HG03039 (cell line): ENCODE measurements around the gene SPIN1.

ENCODE experiments used
- ATAC-seq: cut with Tn5 transposase; IDR thresholded peaks from one replicate; pipeline ENCODE4 v1.9.1; 2021; ENCODE audit warnings: mild to moderate bottlenecking, moderate library complexity; ENCODE audit not compliant: unreplicated experiment

Gene SPIN1

GRCh38 chr9:88433583-88434255 lies 45.5 kb downstream of the SPIN1 start:
- no peak for ATAC-seq

DNA sequence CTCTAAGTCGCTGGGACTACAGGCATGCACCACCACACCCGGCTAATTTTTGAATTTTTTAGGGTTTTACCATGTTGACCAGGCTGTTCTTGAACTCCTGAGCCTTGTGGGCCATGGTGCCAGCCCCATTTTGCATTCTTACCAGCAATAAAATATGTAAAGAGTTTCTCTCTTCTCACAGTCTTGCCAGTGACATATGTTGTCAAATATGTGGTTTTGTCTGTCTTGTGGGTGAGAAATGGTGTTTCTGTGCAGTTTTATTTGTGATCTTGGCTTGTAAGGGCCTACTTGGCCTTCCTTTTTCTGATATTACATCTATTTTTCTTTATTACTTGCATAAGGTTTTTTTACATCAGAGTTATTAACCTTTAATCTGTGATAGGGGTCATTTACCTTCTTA lies 47.1 kb downstream of the SPIN1 start:
- no peak for ATAC-seq

GRCh38 chr9:88436379-88436778 lies 48.1 kb downstream of the SPIN1 start:
- no peak for ATAC-seq

- no peak for ATAC-seq
These were observed 49.2 kb downstream of the SPIN1 start for GRCh38 chr9:88437210-88438146.

GRCh38 chr9:88438811-88439210 lies 50.6 kb downstream of the SPIN1 start:
- no peak for ATAC-seq

GRCh38 chr9:88441301-88442007 lies 53.2 kb downstream of the SPIN1 start:
- ATAC-seq, result no peak

- no peak for ATAC-seq
These were observed 55.4 kb downstream of the SPIN1 start for GRCh38 chr9:88443480-88444113.

DNA sequence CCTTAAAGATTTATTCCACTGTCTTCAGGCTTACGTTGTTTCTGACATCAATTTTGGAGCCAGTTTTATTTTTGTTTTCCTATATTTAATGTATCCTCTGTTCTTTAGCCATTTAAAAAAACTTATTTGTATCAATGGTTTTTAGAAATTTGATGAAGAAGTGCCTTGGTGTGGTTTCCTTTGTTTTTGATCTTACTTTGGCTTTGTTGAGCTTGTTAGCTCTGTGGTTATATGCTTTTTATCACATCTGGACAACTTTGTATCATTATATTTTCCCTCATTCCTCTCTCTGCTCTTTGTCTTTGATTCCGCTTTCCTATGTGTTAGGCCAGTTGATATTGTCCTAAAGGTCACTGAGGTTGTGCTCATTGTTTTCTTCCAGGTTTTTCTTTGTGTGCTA lies 58.5 kb downstream of the SPIN1 start:
- ATAC-seq, result no peak

DNA sequence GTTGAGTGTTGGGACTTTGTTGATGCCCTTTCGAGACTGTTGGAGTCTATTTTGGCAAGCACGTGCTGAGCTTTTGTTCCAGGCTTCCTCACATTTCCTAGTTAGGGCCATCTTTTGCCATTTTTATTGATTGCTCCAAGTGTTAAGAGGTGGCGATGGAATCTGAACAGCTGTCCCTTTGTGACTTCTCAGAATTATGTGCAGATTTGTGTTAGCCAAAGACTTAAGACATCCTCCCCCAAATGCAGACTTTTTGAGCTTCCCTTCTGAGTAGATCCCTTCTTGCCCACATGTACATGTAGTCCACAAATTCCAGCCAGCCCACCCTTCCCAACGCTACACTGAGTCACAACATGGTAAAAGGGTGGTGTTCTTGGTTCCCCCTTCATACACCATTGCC lies 59.2 kb downstream of the SPIN1 start:
- ATAC-seq, result no peak

GRCh38 chr9:88451160-88451559 lies 62.9 kb downstream of the SPIN1 start:
- ATAC-seq, result no peak

DNA sequence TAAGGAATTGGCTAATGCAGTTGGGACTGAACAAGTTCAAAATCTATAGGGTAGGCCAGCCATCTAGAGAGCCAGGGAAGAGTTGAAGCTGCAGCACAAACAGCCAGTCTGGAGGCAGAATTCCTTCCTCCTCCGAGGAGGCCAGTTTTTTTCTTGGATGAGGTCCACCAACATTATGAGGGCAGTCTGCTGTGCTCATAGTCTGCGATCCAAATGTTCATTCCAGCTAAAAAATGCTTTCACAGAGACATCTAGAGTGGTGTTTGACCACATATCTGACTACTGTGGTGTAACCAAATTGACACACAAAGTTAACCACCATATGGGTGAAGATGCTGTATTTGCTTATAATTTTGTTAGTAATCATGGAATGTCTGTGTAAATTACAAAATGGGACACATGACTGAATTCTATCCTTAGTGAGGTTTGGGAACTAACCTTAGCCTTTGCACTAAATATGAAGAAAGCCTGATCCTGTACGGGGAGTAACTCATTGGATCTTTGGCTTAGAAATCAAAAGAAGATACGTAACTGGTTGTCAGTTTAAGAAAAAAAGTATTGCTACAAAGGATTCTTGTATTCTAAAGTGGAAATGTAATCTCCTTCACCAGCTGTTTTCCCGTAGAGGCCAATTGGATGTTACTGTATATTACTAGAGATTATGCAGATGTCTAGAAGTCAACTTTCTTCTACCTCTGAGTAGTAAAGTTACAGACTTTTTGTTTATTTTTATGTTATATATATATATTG lies 70.6 kb downstream of the SPIN1 start:
- no peak for ATAC-seq

DNA sequence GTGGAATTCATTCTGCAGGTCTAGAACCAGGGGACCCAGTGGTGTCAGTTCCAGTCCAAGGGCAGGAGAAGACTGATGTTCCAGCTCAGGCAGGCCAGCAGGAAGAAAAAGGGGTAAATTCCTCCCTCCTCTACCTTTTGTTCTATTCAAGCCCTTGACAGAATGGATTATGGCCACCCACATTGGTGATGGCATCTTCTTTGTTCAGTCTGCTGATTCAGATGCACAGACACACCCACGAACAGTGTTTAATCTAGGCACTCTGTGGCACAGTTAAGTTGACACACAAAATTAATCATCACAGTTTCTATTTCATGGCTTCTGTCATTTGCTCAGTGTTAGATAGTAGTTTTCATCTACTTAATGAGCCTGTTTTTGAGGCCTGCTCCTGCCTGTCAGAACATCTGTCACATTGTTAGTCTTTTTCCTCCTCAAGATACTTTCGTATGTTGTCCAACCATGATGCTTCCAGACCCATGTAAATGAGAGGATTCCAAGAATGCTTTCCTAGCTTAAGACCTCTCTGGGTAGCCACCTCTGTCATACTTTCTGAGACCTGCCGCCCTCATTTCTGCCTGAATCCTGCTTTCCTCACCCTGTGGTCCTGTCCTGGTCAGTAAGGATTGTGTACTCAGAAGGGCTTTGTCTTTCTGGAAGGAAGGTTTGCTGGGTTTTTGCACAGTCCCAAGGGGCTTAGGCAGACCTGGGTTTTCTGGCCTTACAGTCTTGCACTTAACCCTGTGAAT lies 72.5 kb downstream of the SPIN1 start:
- ATAC-seq, result no peak

DNA sequence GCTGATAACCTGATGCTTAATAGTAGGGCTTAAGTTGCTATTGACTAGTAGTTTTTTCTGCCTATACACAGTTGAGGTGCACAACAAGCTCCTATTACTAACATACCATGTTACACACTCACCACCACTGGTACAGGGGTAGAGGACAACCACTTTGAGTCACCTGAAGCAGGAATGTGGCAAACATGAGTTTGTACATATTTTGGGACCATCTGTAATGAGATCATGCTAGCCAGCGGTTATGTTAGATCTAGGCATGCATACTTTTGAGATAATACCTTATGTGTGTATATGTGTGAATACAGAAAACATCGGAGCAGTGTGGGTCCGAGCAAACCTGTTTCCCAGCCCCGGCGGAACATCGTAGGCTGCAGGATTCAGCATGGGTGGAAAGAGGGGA lies 73.9 kb downstream of the SPIN1 start:
- ATAC-seq, result no peak

DNA sequence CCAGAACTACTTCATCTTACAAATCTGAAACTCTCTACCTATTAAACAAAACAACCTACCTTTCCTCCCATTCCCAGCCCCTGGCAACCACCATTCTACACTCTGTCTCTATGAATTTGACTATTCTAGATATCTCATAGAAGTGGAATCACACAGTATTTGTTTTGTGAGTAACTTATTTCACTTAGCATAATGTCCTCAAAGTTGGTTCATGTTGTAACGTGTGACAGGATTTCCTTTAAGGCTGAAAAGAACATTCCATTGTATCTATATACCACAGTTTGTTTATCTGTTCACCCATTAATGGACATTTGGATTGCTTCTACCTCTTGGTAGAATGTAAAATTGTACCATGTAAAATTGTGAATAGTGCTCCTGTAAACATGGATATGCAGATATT lies 76.6 kb downstream of the SPIN1 start:
- no peak for ATAC-seq

DNA sequence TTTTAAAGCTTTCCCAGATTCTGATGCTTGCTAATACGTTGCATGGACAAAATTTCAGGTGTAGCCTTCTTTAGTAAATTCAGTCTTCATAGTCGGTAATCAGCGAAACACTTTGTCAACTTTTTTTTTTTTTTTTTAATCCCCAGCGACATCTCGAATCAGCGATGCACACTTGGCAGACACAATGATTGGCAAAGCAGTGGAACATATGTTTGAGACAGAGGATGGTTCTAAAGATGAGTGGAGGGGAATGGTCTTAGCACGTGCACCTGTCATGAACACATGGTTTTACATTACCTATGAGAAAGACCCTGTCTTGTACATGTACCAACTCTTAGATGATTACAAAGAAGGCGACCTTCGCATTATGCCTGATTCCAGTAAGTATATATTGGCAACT lies 80.0 kb downstream of the SPIN1 start:
- no peak for ATAC-seq

- ATAC-seq, result no peak
These were observed 88.4 kb downstream of the SPIN1 start for GRCh38 chr9:88476491-88477271.

DNA sequence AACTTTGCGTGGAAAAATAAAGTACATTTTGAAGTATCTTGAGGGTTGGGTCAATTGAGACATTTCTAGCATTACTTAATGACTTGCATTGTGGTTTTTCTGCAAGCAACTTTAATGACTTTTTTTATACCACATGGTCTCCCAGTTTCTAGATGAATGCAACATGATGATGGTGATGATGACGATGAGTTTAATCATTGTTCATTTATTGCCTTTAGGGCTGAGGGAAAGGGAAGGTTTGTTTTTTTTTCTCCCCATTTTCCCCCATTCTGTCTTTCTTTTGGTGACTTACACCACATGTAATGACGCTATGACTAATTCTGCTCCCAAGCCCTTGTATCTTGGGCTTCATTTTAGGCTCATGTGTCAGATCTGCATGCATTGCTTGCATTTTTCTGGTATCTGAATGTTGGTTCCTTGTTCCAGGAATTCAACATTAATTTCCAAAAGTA lies 89.1 kb downstream of the SPIN1 start:
- no peak for ATAC-seq

GRCh38 chr9:88478246-88478645 lies 90.0 kb downstream of the SPIN1 start:
- no peak for ATAC-seq

- ATAC-seq, result no peak
These were observed 93.7 kb downstream of the SPIN1 start for GRCh38 chr9:88481933-88482332.
